T-helper 1 cell treated with Interleukin-12 subunit alpha and Interleukin-12 subunit beta and Interleukin-4 antibody, amounts not matched to agents 30 μg/mL and 1 μg/mL, for 36 hours (primary cell): Measurements from ENCODE around the gene OR2L13.

Experiments used
- H3K27ac Mint-ChIP-seq: one replicate; pipeline ENCODE4 v1.8.0; 2021; ENCODE audit warnings: mild to moderate bottlenecking, mixed read lengths
- H3K27me3 Mint-ChIP-seq: one replicate; pipeline ENCODE4 v1.8.0; 2021; ENCODE audit warnings: low read depth, mixed read lengths
- H3K36me3 Mint-ChIP-seq: one replicate; pipeline ENCODE4 v1.8.0; 2021; ENCODE audit warnings: low read depth, mixed read lengths
- H3K4me1 Mint-ChIP-seq: one replicate; pipeline ENCODE4 v1.8.0; 2021; ENCODE audit warnings: low read depth, mixed read lengths
- H3K4me3 Mint-ChIP-seq: one replicate; pipeline ENCODE4 v1.8.0; 2021; ENCODE audit warnings: mild to moderate bottlenecking, moderate library complexity, mixed read lengths
- H3K9me3 Mint-ChIP-seq: one replicate; pipeline ENCODE4 v1.8.0; 2021; ENCODE audit warnings: mixed read lengths

OR2L13 gene

GRCh38 chr1:248140846-248141245, 45.9 kb downstream of the OR2L13 start:
- H3K4me1 Mint-ChIP-seq = no peaks in the 10 kb centered on the region
- no peak overlapping the region for H3K27ac Mint-ChIP-seq
- H3K36me3 Mint-ChIP-seq = no peaks in the 10 kb centered on the region
- peaks cover 7% of the 10 kb centered on the region for H3K9me3 Mint-ChIP-seq
- no peak overlapping the region for H3K4me3 Mint-ChIP-seq
- no peaks in the 10 kb centered on the region for H3K27me3 Mint-ChIP-seq

- peaks cover 9% of the 10 kb centered on the region for H3K9me3 Mint-ChIP-seq
- no peak overlapping the region for H3K4me3 Mint-ChIP-seq
- H3K36me3 Mint-ChIP-seq = no peaks in the 10 kb centered on the region
- H3K4me1 Mint-ChIP-seq = no peaks in the 10 kb centered on the region
- no peaks in the 10 kb centered on the region for H3K27me3 Mint-ChIP-seq
- no peak overlapping the region for H3K27ac Mint-ChIP-seq
Observed at GRCh38 chr1:248143311-248143710, 48.3 kb downstream of the OR2L13 start.

- Mint-ChIP-seq H3K9me3 (peaks cover 16% of the 10 kb centered on the region), H3K4me1 (no peaks in the 10 kb centered on the region), H3K4me3 (no peak within 1 kb of the TSS), H3K27ac (no peak within 1 kb of the TSS), H3K27me3 (no peaks in the 10 kb centered on the region), H3K36me3 (no peaks in the 10 kb centered on the region)
Observed at GRCh38 chr1:248144513-248145198, 49.7 kb downstream of the OR2L13 start, which contains the start of gene OR2M5. TSS of gene OR2M5 (plus strand) at chr1:248145148. CDS start at chr1:248145148, 0 bp downstream.
